PC-3 (cell line): Measurements from ENCODE around the gene ADAMTS16. TPM values are rescaled to one million over a fixed set of nuclear protein-coding genes. Genes with fewer than 3 reads are reported as not detected.

ENCODE experiments used
- ATAC-seq: fragments of 200-7000 bp; cut with Tn5 transposase; 2 replicates; pipeline ENCODE4 v1.9.1; 2020; ENCODE audit warnings: mild to moderate bottlenecking, moderate library complexity
- BruUV-seq: library from RNA; stranded (reverse); fragments of 400-500 nt; replicated peaks from 2 replicates; lab custom pipeline; 2021; lab: Mats Ljungman, UMichigan
- CTCF ChIA-PET: fragments of 300-600 bp; sonication (Branson Sonifier 250); formaldehyde crosslinking; loops from one replicate; lab custom pipeline; 2022; ENCODE audit warnings: antibody characterized with exemption; lab: Charles Lee
- POLR2A ChIA-PET: fragments of 300-600 bp; sonication (Branson Sonifier 250); formaldehyde crosslinking; loops from one replicate; lab custom pipeline; 2022; ENCODE audit warnings: antibody characterized with exemption; ENCODE audit not compliant: unreplicated experiment; lab: Charles Lee
- DNase-seq: peaks from one replicate; pipeline ENCODE4 v3.0.0-alpha.2; 2015
- H2AFZ ChIP-seq: fragments of 300-600 bp; sonication (generic); 2 replicates; pipeline ENCODE4 v1.6.0; 2016; ENCODE audit warnings: antibody characterized with exemption, low read length
- H3F3A ChIP-seq: fragments of 300-600 bp; sonication (generic); one replicate; pipeline ENCODE4 v1.6.0; 2017; ENCODE audit warnings: antibody characterized with exemption, low read length, control low read depth, mild to moderate bottlenecking; ENCODE audit not compliant: unreplicated experiment
- H3K27ac ChIP-seq: fragments of 300-600 bp; sonication (generic); 2 replicates; pipeline ENCODE4 v1.5.1; 2016; ENCODE audit warnings: mild to moderate bottlenecking, low read length
- H3K27me3 ChIP-seq: fragments of 300-600 bp; sonication (generic); 2 replicates; pipeline ENCODE4 v1.6.1; 2016; ENCODE audit warnings: low read length, mixed read lengths
- H3K36me3 ChIP-seq: fragments of 300-600 bp; sonication (generic); 2 replicates; pipeline ENCODE4 v1.6.1; 2016; ENCODE audit warnings: low read depth, mixed run types, low read length, mixed read lengths
- H3K4me1 ChIP-seq: fragments of 300-600 bp; sonication (generic); 2 replicates; pipeline ENCODE4 v1.5.1; 2016; ENCODE audit warnings: low read length; ENCODE audit not compliant: insufficient read depth
- H3K4me2 ChIP-seq: fragments of 300-600 bp; sonication (generic); 2 replicates; pipeline ENCODE4 v1.6.0; 2016; ENCODE audit warnings: low read length
- H3K4me3 ChIP-seq: fragments of 300-600 bp; sonication (generic); 2 replicates; pipeline ENCODE4 v1.5.1; 2016; ENCODE audit warnings: mild to moderate bottlenecking, low read length, mixed read lengths
- H3K79me2 ChIP-seq: fragments of 300-600 bp; sonication (generic); 2 replicates; pipeline ENCODE4 v1.6.1; 2017; ENCODE audit warnings: low read length, mixed read lengths
- H3K9ac ChIP-seq: fragments of 300-600 bp; sonication (generic); 2 replicates; pipeline ENCODE4 v1.6.0; 2016; ENCODE audit warnings: mild to moderate bottlenecking, low read length
- H3K9me2 ChIP-seq: fragments of 300-600 bp; sonication (generic); replicated peaks from 2 replicates; pipeline ENCODE4 v1.6.1; 2016; ENCODE audit warnings: mixed run types, low read length, mixed read lengths
- H3K9me3 ChIP-seq: fragments of 300-600 bp; sonication (generic); 2 replicates; pipeline ENCODE4 v1.6.1; 2016; ENCODE audit warnings: low read length, mixed read lengths
- H4K20me1 ChIP-seq: fragments of 300-600 bp; sonication (generic); 2 replicates; pipeline ENCODE4 v1.6.1; 2016; ENCODE audit warnings: low read length, mixed read lengths
- CTCF ChIP-seq: fragments of 300-600 bp; sonication (generic); conservative IDR thresholded peaks from 2 replicates; pipeline ENCODE4 v1.5.1; 2017; ENCODE audit warnings: antibody characterized with exemption, low read depth, mild to moderate bottlenecking, low read length
- EZH2 ChIP-seq: fragments of 300-600 bp; sonication (generic); IDR thresholded peaks from one replicate; pipeline ENCODE4 v1.6.1; 2017; ENCODE audit warnings: antibody characterized with exemption, mild to moderate bottlenecking, low read length; ENCODE audit not compliant: unreplicated experiment
- EZH2phosphoT487 ChIP-seq: fragments of 300-600 bp; sonication (generic); IDR thresholded peaks from 2 replicates; pipeline ENCODE4 v1.6.1; 2018; ENCODE audit warnings: mild to moderate bottlenecking, antibody characterized with exemption, low read length, borderline replicate concordance
- intact Hi-C: fragments of 100-400 bp; cut with micrococcal nuclease; formaldehyde crosslinking; loops from 2 replicates; pipeline ENCODE4 v1.9.0; 2023
- total RNA-seq: library from RNA; depleted of rRNA; stranded (reverse); fragments of >200 nt; gene quantifications from 2 replicates; pipeline ENCODE4 v1.2.3, GENCODE V29; 2014

ADAMTS16 gene
- total RNA-seq, 1 experiment from 2014 or later, result 1.7 TPM

GRCh38 chr5:5188376-5189050, 48.4 kb downstream of the ADAMTS16 start:
- Histone ChIP-seq H3K27ac (no peak overlapping the region), H3K4me2 (no peak overlapping the region), H2AFZ (no peak overlapping the region), H3F3A (no peaks in the 10 kb centered on the region), H3K4me3 (no peak overlapping the region), H3K4me1 (no peaks in the 10 kb centered on the region), H3K36me3 (no peaks in the 10 kb centered on the region), H4K20me1 (no peaks in the 10 kb centered on the region), H3K79me2 (no peaks in the 10 kb centered on the region), H3K27me3 (no peaks in the 10 kb centered on the region), H3K9ac (no peak overlapping the region), H3K9me3 (no peaks in the 10 kb centered on the region), H3K9me2 (no peaks in the 10 kb centered on the region)
- ChIA-PET CTCF (no interaction called here), POLR2A (no interaction called here)
- no peak for TF ChIP-seq CTCF
- no peak for TF ChIP-seq EZH2phosphoT487
- TF ChIP-seq EZH2, result no peak
- intact Hi-C loops, result no loop called here
- DNase-seq (no peak), ATAC-seq (no peak)
- no TSS peak for BruUV-seq

DNA sequence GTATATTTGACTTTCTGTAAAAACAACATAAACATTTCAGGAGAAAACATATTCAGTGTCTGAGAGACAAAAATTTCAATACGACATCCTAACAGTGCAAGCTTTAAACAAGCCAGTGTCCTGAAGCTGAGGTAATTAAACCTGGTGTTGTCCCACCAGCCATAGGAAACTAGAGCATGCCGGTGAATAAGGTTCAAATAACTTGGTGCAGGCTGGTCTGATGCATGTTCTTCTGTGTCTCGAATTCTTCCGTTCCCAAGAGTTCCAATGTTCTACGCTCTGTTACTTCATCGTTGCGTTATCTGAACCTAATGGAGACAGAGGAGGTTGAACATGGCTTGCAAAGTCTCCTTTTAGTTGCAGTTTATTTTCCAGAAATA, 48.9 kb downstream of the ADAMTS16 start:
- H3K27me3 ChIP-seq, result no peaks in the 10 kb centered on the region
- no peaks in the 10 kb centered on the region for H3K36me3 ChIP-seq
- H4K20me1 ChIP-seq, result no peaks in the 10 kb centered on the region
- ChIA-PET POLR2A (no interaction called here), CTCF (no interaction called here)
- H3K4me1 ChIP-seq, result no peaks in the 10 kb centered on the region
- DNase-seq (no peak), ATAC-seq (no peak)
- no peak overlapping the region for H3K4me2 ChIP-seq
- no TSS peak for BruUV-seq
- intact Hi-C loops, result no loop called here
- H3K9me2 ChIP-seq, result no peaks in the 10 kb centered on the region
- H2AFZ ChIP-seq, result no peak overlapping the region
- H3F3A ChIP-seq, result no peaks in the 10 kb centered on the region
- H3K27ac ChIP-seq, result no peak overlapping the region
- no peak overlapping the region for H3K9ac ChIP-seq
- TF ChIP-seq CTCF (no peak), EZH2 (no peak), EZH2phosphoT487 (no peak)
- no peaks in the 10 kb centered on the region for H3K79me2 ChIP-seq
- no peak overlapping the region for H3K4me3 ChIP-seq
- H3K9me3 ChIP-seq, result no peaks in the 10 kb centered on the region

DNA sequence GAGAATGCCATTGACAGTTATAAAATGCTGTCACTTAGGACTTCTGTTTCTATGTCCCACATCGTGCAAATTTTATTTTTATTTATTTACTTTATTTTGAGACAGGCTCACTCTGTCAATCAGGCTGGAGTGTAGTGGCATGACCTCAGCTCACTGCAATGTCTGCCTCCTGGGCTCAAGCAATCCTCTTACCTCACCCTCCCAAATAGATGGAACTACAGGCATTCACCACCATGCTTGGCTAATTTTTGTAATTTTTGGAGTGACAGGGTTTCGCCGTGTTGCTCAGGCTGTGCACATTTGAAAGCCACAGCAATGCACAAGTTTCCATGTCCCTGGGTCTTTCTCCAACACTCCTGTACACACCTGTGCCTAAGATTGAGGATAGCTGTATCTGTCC, 51.8 kb downstream of the ADAMTS16 start:
- Histone ChIP-seq H3K79me2 (no peaks in the 10 kb centered on the region), H3K4me1 (no peaks in the 10 kb centered on the region), H3K27ac (no peak overlapping the region), H3K9ac (no peak overlapping the region), H4K20me1 (no peaks in the 10 kb centered on the region), H3K27me3 (no peaks in the 10 kb centered on the region), H3K9me2 (no peaks in the 10 kb centered on the region), H3K4me2 (no peak overlapping the region), H3F3A (no peaks in the 10 kb centered on the region), H3K36me3 (no peaks in the 10 kb centered on the region), H2AFZ (no peak overlapping the region), H3K9me3 (no peaks in the 10 kb centered on the region), H3K4me3 (no peak overlapping the region)
- ATAC-seq (no peak), DNase-seq (no peak)
- POLR2A ChIA-PET, result no interaction called here
- TF ChIP-seq EZH2phosphoT487 (no peak), CTCF (no peak)
- CTCF ChIA-PET, result no interaction called here
- intact Hi-C loops, result no loop called here
- no TSS peak for BruUV-seq
